ENCODE measurements around the gene CERS1. TPM values are rescaled to one million over a fixed set of nuclear protein-coding genes. Genes with fewer than 3 reads are reported as not detected.

Gene CERS1
- total RNA-seq = 1.8 and 2.2 TPM in 2 replicates

GRCh38 chr19:18895824-18896341 is at the start of gene CERS1:
Gene CERS1, minus strand, starts transcription at chr19:18896158. Its CDS starts 86 bp downstream, at chr19:18896072.

GRCh38 chr19:18940769-18941627 is 45.0 kb upstream of the CERS1 start, which contains the start of gene HOMER3:
Gene HOMER3, minus strand, starts transcription at chr19:18941217. Its CDS starts 2,235 bp downstream, at chr19:18938982.

GRCh38 chr19:18919086-18919899 is 23.3 kb upstream of the CERS1 start, which contains the start of the genes COPE and DDX49:
Gene COPE, minus strand, starts transcription at chr19:18919387. Its CDS starts 39 bp downstream, at chr19:18919348.
Gene DDX49, plus strand, starts transcription at chr19:18919715. Its CDS starts 27 bp downstream, at chr19:18919742.

GRCh38 chr19:18831524-18832305 is 64.2 kb downstream of the CERS1 start, which contains the start of gene UPF1:
Gene UPF1, plus strand, starts transcription at chr19:18831959. Its CDS starts 251 bp downstream, at chr19:18832210.

Other genes starting within 250 kb of the CERS1 start
- gene CRTC1, start 212.5 kb downstream of the CERS1 start, total RNA-seq = 0.65 and 0.86 TPM in 2 replicates
- under 0.01 TPM in 1 of 2 replicates, not detected in the other for gene COMP, start 104.9 kb downstream of the CERS1 start, total RNA-seq
- gene UPF1, start 64.2 kb downstream of the CERS1 start, total RNA-seq = 45.8 and 52.3 TPM in 2 replicates
- 141 and 191 TPM in 2 replicates for gene COPE, start 23.2 kb upstream of the CERS1 start, total RNA-seq
- gene DDX49, start 23.6 kb upstream of the CERS1 start, total RNA-seq = 36.8 and 39.4 TPM in 2 replicates
- 86.9 and 124 TPM in 2 replicates for gene HOMER3, start 45.1 kb upstream of the CERS1 start, total RNA-seq
- gene SUGP2, start 137.4 kb upstream of the CERS1 start, total RNA-seq = 13.3 and 14.4 TPM in 2 replicates
- gene ARMC6, start 137.4 kb upstream of the CERS1 start, total RNA-seq = 37.1 and 38.9 TPM in 2 replicates
- gene SLC25A42, start 167.8 kb upstream of the CERS1 start, total RNA-seq = 4.1 and 4.3 TPM in 2 replicates
- gene TMEM161A, start 242.3 kb upstream of the CERS1 start, total RNA-seq = 9.6 and 14.1 TPM in 2 replicates